Embryonic facial prominence (tissue), 1 donor: ENCODE measurements around the gene NELL2.
"Not testable (repeated sequence)": the region's sequence is repeated elsewhere in the genome, so short reads cannot be mapped to it uniquely, and the experiment has no call there.

Experiments used
- DNase-seq: peaks from one replicate; pipeline ENCODE4 v3.0.0-alpha.2; 2016; ENCODE audit errors: extremely low spot score

The NELL2 gene

DNA sequence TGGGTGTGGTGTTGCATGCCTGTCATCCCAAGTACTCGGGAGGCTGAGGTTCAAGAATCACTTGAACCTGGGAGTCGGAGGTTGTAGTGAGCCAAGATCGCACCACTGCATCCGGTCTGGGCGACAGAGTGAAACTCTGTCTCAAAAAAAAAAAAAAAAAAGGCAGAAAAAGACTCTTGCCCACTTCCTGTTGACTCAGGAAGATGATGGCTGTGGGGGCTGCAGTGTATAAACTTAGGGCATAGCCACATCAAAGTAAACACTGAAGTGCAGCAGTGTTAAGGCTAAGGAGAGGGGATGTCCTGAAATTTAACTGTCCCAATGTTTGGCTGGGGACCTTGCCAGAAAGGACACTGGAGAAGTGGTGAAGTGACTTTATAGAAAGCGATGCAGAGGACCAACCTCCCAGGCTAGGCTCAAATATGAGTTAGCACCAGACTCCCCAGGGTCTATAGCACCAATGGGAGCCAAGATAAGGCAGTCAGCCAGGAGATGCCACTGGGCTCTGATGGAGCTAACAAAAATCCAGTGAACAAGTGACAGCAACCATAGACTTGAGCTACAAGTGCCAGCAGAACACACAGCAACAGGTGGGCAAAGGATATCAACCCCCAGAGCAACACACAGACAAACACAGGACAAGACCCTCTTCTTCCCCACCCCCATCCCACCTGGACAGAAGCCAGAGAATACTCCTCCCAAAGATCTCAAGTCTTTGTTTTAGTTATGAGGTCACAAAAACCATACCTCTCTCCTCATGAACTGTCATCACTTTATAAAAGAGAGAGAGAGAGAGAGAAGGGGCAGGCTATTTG lies 28.0 kb downstream of the NELL2 start:
- DNase-seq: no peak

DNA sequence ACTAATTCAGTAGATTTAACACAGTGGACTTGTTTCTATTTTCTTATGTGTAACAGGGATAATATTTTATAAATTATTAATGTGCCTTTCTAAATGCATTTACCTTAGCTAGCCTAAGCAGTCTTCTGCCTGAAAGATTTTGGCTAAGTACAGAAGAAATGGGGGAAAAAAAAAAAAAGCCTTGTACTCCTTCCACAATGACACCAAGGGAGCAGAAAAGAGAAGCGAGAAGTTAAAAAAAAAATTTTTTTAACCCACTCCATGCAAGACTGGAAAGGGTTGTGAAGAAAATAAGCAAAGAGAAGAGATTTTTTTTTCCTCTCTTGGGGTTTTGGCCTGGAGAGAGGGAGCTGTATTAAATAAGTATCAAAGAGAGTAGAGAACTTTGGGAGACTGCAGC lies 28.7 kb downstream of the NELL2 start:
- DNase-seq: no peak

- no peak for DNase-seq
Measured at GRCh38 chr12:44846826-44847225, 29.3 kb downstream of the NELL2 start.

DNA sequence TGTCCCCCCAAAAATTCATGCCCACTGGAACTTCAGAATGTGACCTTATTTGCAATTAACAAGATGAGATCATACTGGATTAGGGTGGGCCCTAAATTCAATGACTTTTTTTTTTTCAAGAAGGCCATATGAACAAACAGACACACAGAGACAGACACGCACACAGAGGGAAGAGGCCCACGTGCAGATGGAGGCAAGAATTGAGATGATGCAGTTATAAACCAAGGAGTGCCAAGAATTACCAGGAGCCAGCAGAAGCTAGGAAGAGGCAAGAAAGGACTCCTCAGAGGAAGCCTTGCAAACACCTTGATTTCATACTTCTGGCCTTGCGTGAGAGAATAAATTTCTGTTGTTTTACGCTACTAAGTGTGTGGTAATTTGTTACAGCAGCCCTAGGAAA lies 33.4 kb downstream of the NELL2 start:
- no peak for DNase-seq

GRCh38 chr12:44839785-44840184 lies 36.3 kb downstream of the NELL2 start:
- DNase-seq: no peak

DNA sequence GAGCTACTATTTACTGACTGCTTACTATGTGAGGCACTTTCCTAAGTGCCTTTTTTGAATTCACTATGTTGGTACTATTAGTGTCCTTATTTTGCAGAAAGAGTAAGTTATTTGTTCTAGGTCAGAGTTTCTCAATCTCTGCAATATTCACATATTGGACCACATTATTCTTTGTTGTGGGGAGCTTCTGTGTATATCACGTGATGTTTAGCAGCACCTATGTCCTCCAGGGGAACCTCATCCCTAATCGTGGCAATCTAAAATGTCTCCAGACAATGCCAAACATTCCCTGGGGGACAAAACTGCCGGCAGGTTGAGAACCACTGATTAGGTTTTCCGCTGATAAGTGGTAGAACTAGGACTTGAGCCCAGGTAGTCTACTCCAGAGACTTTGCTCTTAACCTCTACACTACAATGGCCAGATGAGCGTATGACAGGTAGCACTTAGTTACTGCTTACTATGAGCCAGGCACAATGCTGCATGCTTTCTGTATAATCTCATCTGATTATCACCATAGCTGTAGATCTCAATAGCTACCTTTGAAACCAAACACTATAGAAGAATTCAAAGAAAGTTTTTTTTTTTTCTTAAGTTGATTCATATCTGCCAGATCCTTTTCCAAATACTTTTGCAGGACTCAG lies 38.9 kb downstream of the NELL2 start:
- no peak for DNase-seq

GRCh38 chr12:44835641-44836379 lies 40.3 kb downstream of the NELL2 start:
- no peak for DNase-seq

DNA sequence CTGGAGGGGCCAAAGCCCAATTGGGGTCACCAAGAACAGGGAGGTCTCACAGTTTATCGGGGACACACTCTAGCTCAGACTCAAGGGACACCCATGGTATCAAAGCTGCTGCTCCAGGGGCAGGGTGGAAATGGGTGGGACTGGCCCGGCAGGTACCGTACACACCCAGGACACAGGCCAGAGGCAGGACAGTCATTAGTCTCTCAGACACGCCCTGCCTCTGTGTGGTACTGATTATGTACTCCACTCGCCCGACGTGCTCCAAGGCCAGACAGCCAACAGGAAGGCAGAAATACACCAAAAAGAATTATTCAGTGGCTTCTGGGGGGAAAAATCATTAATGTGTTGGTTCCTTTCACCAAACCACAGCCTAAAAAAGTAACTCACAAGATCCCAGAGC lies 41.1 kb downstream of the NELL2 start:
- not testable (repeated sequence) for DNase-seq

GRCh38 chr12:44833561-44833960 lies 42.6 kb downstream of the NELL2 start:
- DNase-seq: no peak

- no peak for DNase-seq
Measured at GRCh38 chr12:44830566-44831055, 45.5 kb downstream of the NELL2 start.

DNA sequence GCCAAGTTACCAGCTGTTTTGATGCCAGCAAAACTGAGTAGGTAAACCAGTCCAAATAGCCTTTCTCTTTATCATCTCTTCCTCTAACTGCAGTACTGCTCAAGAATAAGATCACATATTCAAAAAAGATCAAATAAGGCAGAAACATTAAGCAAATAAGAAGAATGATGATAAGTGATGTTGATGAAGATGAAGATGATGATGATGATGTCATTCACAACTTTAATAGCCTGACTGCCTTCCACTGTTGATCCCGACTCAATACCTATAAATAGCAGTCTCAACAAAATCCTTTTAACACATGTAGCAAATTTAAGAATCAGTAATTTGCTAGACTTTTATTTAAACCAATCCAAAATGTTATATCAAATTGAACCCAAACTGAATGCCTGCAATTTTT lies 47.1 kb downstream of the NELL2 start:
- DNase-seq: no peak

DNA sequence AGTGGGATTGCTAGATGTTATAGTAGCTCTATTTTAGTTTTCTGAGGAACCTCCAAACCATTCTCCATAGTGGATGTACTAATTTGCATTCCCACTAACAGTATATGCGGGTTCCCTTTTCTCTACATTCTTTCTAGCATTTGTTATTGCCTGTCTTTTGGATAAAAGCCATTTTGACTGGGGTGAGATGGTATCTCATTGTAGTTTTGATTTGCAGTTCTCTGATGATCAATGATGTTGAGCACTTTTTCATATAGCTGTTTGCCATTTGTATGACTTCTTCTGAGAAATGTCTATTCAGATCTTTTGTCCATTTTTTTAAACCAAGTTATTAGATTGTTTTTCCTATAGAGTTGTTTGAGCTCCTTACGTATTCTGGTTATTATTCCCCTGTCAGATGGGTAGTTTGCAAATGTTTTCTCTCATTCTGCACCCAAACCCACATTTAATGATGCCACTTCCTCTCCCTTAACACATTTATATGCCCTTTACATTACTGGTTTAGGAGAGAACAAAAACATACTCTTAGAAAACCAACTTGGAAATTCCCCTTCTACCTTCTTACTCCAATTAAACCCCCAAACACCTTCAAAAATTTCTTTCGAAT lies 48.2 kb downstream of the NELL2 start:
- no peak for DNase-seq

- not testable (repeated sequence) for DNase-seq
Measured at GRCh38 chr12:44821702-44822101, 54.4 kb downstream of the NELL2 start.

- DNase-seq: no peak
Measured at GRCh38 chr12:44819884-44820283, 56.2 kb downstream of the NELL2 start.

- no peak for DNase-seq
Measured at GRCh38 chr12:44817687-44818086, 58.4 kb downstream of the NELL2 start.

GRCh38 chr12:44816446-44817017 lies 59.6 kb downstream of the NELL2 start:
- DNase-seq: no peak

GRCh38 chr12:44812062-44812461 lies 64.1 kb downstream of the NELL2 start:
- no peak for DNase-seq

- no peak for DNase-seq
Measured at GRCh38 chr12:44804068-44804467, 72.0 kb downstream of the NELL2 start.

GRCh38 chr12:44795970-44796369 lies 80.1 kb downstream of the NELL2 start:
- no peak for DNase-seq

DNA sequence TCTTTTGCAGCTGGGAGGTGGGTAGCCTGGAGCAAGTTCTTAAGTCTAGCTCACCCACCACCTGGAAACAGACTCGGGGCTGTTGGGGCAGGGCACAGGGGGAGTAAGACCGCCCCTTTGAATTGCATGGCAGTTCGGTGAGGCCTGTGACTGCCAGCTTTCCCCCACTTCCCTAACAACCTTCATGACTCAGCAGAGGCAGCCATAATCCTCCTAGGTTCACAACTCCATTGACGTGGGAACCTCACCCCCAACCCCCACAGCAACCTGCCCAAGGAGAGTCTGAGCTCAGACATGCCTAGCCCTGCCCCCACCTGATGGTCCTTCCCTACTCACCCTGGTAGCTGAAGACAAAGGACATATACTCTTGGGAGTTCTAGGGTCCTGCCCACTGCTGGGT lies 87.4 kb downstream of the NELL2 start:
- no peak for DNase-seq

- DNase-seq: no peak
Measured at GRCh38 chr12:44780221-44780790, 95.8 kb downstream of the NELL2 start.
